ENCODE data around the gene DGAT2.
A peak's percentile ranks its signal among the peaks of the same experiment; 100 is the strongest.

DGAT2 gene, protein sequence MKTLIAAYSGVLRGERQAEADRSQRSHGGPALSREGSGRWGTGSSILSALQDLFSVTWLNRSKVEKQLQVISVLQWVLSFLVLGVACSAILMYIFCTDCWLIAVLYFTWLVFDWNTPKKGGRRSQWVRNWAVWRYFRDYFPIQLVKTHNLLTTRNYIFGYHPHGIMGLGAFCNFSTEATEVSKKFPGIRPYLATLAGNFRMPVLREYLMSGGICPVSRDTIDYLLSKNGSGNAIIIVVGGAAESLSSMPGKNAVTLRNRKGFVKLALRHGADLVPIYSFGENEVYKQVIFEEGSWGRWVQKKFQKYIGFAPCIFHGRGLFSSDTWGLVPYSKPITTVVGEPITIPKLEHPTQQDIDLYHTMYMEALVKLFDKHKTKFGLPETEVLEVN

DNA sequence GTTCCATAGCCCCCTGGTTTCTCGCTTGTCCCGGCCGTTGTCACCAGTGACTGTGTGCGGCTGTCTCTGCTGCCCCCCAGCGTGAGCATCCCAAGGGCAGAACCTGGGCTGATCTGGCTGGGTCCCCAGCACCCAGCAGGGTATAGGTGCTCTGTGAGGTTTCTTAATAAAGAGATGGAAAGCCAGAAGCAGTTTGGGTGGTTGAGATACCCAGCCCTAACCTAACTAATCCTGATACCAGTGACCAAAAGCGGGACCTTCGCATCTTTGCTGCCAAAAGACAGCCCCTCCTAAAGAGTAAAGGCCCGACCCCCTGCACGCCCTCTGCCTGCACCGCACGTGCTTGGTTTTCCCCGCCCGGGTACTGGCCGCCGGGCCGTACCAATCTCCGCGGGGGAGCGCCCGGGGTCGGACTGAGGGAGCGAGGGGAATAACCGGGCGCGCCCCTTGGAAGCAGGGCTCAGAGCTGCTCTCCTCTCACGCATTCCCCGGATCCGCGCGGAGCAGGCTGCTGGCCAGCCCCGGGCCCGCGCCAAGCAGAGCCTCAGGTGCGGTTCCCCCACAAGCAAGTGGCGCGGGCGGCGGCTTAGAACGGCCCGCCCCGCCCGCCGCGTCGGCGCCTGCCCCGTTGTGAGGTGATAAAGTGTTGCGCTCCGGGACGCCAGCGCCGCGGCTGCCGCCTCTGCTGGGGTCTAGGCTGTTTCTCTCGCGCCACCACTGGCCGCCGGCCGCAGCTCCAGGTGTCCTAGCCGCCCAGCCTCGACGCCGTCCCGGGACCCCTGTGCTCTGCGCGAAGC lies at the start of gene DGAT2:
Gene DGAT2, plus strand, starts transcription at position 667 of the 797 bp plus-strand sequence. CDS start 214 bp downstream, outside the sequence.
- TF ChIP-seq TEAD4 (IDR thresholded peaks at IDR 0.05) (0 out of 2 replicates have a peak, but pooled peaks have one; percentile 19), TCF12 (IDR thresholded peaks at IDR 0.05; ENCODE audit: low read depth) (peak; percentile 62; the same call in 1 of the 2 replicates), TAF1 (IDR thresholded peaks at IDR 0.05; ENCODE audit: low read depth) (no peak; the same call in 1 of the 2 replicates), YY1 (IDR thresholded peaks at IDR 0.05; ENCODE audit: low read depth) (no peak), FOXM1 (IDR thresholded peaks at IDR 0.05; ENCODE audit: borderline replicate concordance, low read depth) (no peak), CEBPB (IDR thresholded peaks at IDR 0.05) (no peak), ZBTB7A (IDR thresholded peaks at IDR 0.05; ENCODE audit: low read depth) (peak; percentile 31), EP300 (IDR thresholded peaks at IDR 0.05; ENCODE audit: borderline replicate concordance) (peak; percentile 59; the same call in 1 of the 2 replicates), CREB1 (IDR thresholded peaks at IDR 0.05; ENCODE audit: low read depth) (no peak), EGR1 (IDR thresholded peaks at IDR 0.05) (no peak), NFIC (IDR thresholded peaks at IDR 0.05) (no peak), RAD21 (IDR thresholded peaks at IDR 0.05; ENCODE audit: low read depth) (no peak)
- TF ChIP-seq, protein P1, sequence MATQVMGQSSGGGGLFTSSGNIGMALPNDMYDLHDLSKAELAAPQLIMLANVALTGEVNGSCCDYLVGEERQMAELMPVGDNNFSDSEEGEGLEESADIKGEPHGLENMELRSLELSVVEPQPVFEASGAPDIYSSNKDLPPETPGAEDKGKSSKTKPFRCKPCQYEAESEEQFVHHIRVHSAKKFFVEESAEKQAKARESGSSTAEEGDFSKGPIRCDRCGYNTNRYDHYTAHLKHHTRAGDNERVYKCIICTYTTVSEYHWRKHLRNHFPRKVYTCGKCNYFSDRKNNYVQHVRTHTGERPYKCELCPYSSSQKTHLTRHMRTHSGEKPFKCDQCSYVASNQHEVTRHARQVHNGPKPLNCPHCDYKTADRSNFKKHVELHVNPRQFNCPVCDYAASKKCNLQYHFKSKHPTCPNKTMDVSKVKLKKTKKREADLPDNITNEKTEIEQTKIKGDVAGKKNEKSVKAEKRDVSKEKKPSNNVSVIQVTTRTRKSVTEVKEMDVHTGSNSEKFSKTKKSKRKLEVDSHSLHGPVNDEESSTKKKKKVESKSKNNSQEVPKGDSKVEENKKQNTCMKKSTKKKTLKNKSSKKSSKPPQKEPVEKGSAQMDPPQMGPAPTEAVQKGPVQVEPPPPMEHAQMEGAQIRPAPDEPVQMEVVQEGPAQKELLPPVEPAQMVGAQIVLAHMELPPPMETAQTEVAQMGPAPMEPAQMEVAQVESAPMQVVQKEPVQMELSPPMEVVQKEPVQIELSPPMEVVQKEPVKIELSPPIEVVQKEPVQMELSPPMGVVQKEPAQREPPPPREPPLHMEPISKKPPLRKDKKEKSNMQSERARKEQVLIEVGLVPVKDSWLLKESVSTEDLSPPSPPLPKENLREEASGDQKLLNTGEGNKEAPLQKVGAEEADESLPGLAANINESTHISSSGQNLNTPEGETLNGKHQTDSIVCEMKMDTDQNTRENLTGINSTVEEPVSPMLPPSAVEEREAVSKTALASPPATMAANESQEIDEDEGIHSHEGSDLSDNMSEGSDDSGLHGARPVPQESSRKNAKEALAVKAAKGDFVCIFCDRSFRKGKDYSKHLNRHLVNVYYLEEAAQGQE (IDR thresholded peaks at IDR 0.05; ENCODE audit: low read depth): no peak
- TF ChIP-seq, protein P2, sequence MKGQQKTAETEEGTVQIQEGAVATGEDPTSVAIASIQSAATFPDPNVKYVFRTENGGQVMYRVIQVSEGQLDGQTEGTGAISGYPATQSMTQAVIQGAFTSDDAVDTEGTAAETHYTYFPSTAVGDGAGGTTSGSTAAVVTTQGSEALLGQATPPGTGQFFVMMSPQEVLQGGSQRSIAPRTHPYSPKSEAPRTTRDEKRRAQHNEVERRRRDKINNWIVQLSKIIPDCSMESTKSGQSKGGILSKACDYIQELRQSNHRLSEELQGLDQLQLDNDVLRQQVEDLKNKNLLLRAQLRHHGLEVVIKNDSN (IDR thresholded peaks at IDR 0.05): peak; percentile 60
- TF ChIP-seq, protein P3, sequence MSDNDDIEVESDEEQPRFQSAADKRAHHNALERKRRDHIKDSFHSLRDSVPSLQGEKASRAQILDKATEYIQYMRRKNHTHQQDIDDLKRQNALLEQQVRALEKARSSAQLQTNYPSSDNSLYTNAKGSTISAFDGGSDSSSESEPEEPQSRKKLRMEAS (IDR thresholded peaks at IDR 0.05): peak; percentile 100

DNA sequence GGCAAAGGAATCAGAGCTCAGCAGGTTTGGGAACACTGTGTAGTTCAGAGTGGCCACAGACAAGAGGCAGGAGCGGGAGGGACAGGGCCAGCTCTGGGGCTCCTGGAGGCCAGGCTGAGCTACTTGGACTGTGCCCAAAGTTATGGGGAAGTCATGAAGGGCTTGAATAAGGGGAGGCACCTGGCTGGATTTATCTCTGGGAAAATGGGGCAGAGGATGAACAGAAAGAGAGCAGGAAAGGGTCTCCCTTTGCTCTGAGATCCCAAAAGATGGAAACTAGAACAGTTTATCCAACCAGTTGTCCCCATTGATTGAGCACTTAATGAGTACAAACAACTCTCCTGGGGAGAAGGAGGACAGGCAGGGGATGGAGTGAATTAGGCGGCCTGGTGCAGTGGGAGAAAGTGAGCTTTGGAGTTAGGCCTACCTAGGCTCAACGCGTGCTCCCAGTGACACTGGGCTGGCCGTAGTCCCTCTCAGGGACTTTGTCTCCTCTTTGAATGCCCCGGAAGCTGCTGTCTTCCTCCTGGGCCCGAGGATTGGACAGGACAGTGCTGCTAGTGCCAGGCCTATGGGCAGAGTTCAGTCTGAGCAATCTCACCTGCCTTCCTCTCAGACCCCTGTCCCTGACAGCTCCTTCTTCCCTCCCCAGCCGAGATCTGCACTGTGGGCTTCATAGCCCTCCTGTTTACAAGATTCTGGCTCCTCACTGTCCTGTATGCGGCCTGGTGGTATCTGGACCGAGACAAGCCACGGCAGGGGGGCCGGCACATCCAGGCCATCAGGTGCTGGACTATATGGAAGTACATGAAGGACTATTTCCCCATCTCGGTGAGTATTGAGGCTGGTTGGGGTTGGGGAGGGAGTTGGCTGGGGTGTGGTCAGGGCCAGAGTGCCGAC lies 49.0 kb upstream of the DGAT2 start:
- TF ChIP-seq, protein P3 (IDR thresholded peaks at IDR 0.05): no peak
- no peak for TF ChIP-seq CREB1 (IDR thresholded peaks at IDR 0.05; ENCODE audit: low read depth)
- TF ChIP-seq RAD21 (IDR thresholded peaks at IDR 0.05; ENCODE audit: low read depth): no peak
- TF ChIP-seq, protein P1 (IDR thresholded peaks at IDR 0.05; ENCODE audit: low read depth): no peak
- no peak for TF ChIP-seq TCF12 (IDR thresholded peaks at IDR 0.05; ENCODE audit: low read depth)
- TF ChIP-seq, protein P2 (IDR thresholded peaks at IDR 0.05): no peak
- TF ChIP-seq TAF1 (IDR thresholded peaks at IDR 0.05; ENCODE audit: low read depth): no peak
- no peak for TF ChIP-seq ZBTB7A (IDR thresholded peaks at IDR 0.05; ENCODE audit: low read depth)
- TF ChIP-seq TEAD4 (IDR thresholded peaks at IDR 0.05): no peak
- TF ChIP-seq EP300 (IDR thresholded peaks at IDR 0.05; ENCODE audit: borderline replicate concordance): no peak
- no peak for TF ChIP-seq YY1 (IDR thresholded peaks at IDR 0.05; ENCODE audit: low read depth)
- no peak for TF ChIP-seq CEBPB (IDR thresholded peaks at IDR 0.05)
- TF ChIP-seq FOXM1 (IDR thresholded peaks at IDR 0.05; ENCODE audit: borderline replicate concordance, low read depth): no peak
- TF ChIP-seq EGR1 (IDR thresholded peaks at IDR 0.05): no peak
- TF ChIP-seq NFIC (IDR thresholded peaks at IDR 0.05): no peak

DNA sequence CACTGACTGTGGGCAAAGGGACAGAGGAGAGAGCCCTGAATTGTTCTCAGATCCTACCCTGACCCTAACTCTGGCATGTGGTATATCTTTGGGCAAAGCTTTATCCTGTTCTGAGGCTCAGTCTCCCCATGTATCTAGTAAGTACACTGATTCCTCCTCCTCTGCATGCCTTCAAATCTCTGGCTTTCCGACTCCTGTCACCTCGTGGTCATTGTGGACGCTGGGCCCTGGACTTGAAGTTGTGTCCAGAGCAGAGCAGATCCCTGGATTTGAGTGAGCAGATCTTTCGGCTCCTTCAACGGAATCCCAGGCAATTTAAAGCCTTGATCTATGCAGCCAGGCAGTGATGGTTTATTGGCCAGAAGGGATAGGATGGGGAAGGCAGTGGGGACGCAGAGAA lies 47.9 kb upstream of the DGAT2 start:
- TF ChIP-seq CREB1 (IDR thresholded peaks at IDR 0.05; ENCODE audit: low read depth): no peak
- TF ChIP-seq, protein P1 (IDR thresholded peaks at IDR 0.05; ENCODE audit: low read depth): no peak
- no peak for TF ChIP-seq EP300 (IDR thresholded peaks at IDR 0.05; ENCODE audit: borderline replicate concordance)
- TF ChIP-seq RAD21 (IDR thresholded peaks at IDR 0.05; ENCODE audit: low read depth): no peak
- no peak for TF ChIP-seq YY1 (IDR thresholded peaks at IDR 0.05; ENCODE audit: low read depth)
- TF ChIP-seq TAF1 (IDR thresholded peaks at IDR 0.05; ENCODE audit: low read depth): no peak
- TF ChIP-seq ZBTB7A (IDR thresholded peaks at IDR 0.05; ENCODE audit: low read depth): no peak
- no peak for TF ChIP-seq EGR1 (IDR thresholded peaks at IDR 0.05)
- TF ChIP-seq TCF12 (IDR thresholded peaks at IDR 0.05; ENCODE audit: low read depth): no peak
- TF ChIP-seq CEBPB (IDR thresholded peaks at IDR 0.05): no peak
- TF ChIP-seq, protein P3 (IDR thresholded peaks at IDR 0.05): no peak
- TF ChIP-seq FOXM1 (IDR thresholded peaks at IDR 0.05; ENCODE audit: borderline replicate concordance, low read depth): no peak
- TF ChIP-seq TEAD4 (IDR thresholded peaks at IDR 0.05): no peak
- TF ChIP-seq, protein P2 (IDR thresholded peaks at IDR 0.05): no peak
- TF ChIP-seq NFIC (IDR thresholded peaks at IDR 0.05): no peak

All from Ishikawa (cell line).